ACC112 (cell line): ENCODE measurements around the gene SEC14L2.

Source experiments
- H2AFZ ChIP-seq: fragments of 200-600 bp; sonication (generic); one replicate; pipeline ENCODE4 v1.6.0; 2017; ENCODE audit warnings: antibody characterized with exemption, low read length; ENCODE audit not compliant: unreplicated experiment
- H3K27ac ChIP-seq: fragments of 200-600 bp; sonication (generic); 2 replicates; pipeline ENCODE4 v1.5.1; 2014; ENCODE audit warnings: low read depth, mild to moderate bottlenecking, antibody characterized with exemption, low read length, moderate library complexity
- H3K27me3 ChIP-seq: fragments of 200-600 bp; sonication (generic); 2 replicates; pipeline ENCODE4 v1.6.1; 2014; ENCODE audit warnings: mild to moderate bottlenecking, antibody characterized with exemption, low read length, moderate library complexity, mixed read lengths; ENCODE audit not compliant: insufficient read depth
- H3K36me3 ChIP-seq: fragments of 200-600 bp; sonication (generic); 2 replicates; pipeline ENCODE4 v1.6.1; 2016; ENCODE audit warnings: mild to moderate bottlenecking, antibody characterized with exemption, low read length, moderate library complexity, mixed read lengths; ENCODE audit not compliant: insufficient read depth
- H3K4me1 ChIP-seq: fragments of 200-600 bp; sonication (generic); one replicate; pipeline ENCODE4 v1.6.1; 2016; ENCODE audit warnings: low read length, mixed read lengths; ENCODE audit not compliant: insufficient read depth, unreplicated experiment, control insufficient read depth
- H3K4me3 ChIP-seq: fragments of 200-600 bp; sonication (generic); 2 replicates; pipeline ENCODE4 v1.5.1; 2014; ENCODE audit warnings: mild to moderate bottlenecking, low read depth, low read length
- H3K79me2 ChIP-seq: fragments of 200-600 bp; sonication (generic); one replicate; pipeline ENCODE4 v1.6.0; 2016; ENCODE audit warnings: low read length; ENCODE audit not compliant: control insufficient read depth, unreplicated experiment, insufficient read depth

SEC14L2 gene

GRCh38 chr22:30361916-30362650 is 34.7 kb upstream of the SEC14L2 start:
- Histone ChIP-seq H2AFZ (no peak overlapping the region), H3K4me3 (no peak overlapping the region)

GRCh38 chr22:30362651-30363281 is 34.1 kb upstream of the SEC14L2 start:
- Histone ChIP-seq H2AFZ (no peak overlapping the region), H3K79me2 (no peaks in the 10 kb centered on the region), H3K36me3 (no peaks in the 10 kb centered on the region), H3K27me3 (no peaks in the 10 kb centered on the region), H3K4me3 (no peak overlapping the region), H3K27ac (no peak overlapping the region), H3K4me1 (no peaks in the 10 kb centered on the region)

More at GRCh38 chr22:30361916-30362650, 34.7 kb upstream of the SEC14L2 start:
- Histone ChIP-seq H3K27ac (no peak overlapping the region), H3K4me1 (no peaks in the 10 kb centered on the region), H3K27me3 (no peaks in the 10 kb centered on the region), H3K79me2 (no peaks in the 10 kb centered on the region), H3K36me3 (no peaks in the 10 kb centered on the region)

- Histone ChIP-seq H2AFZ (no peak overlapping the region), H3K36me3 (no peaks in the 10 kb centered on the region), H3K27ac (no peak overlapping the region), H3K79me2 (no peaks in the 10 kb centered on the region), H3K4me3 (no peak overlapping the region), H3K4me1 (no peaks in the 10 kb centered on the region), H3K27me3 (no peaks in the 10 kb centered on the region)
Observed at GRCh38 chr22:30365891-30366290, 30.9 kb upstream of the SEC14L2 start.

- Histone ChIP-seq H3K79me2 (no peaks in the 10 kb centered on the region), H3K27ac (no peak overlapping the region), H3K4me3 (no peak overlapping the region), H2AFZ (no peak overlapping the region), H3K27me3 (no peaks in the 10 kb centered on the region), H3K36me3 (no peaks in the 10 kb centered on the region), H3K4me1 (no peaks in the 10 kb centered on the region)
Observed at GRCh38 chr22:30368420-30368819, 28.4 kb upstream of the SEC14L2 start.

- Histone ChIP-seq H2AFZ (no peak overlapping the region), H3K27me3 (no peaks in the 10 kb centered on the region), H3K27ac (no peak overlapping the region), H3K4me1 (no peaks in the 10 kb centered on the region), H3K4me3 (no peak overlapping the region), H3K79me2 (no peaks in the 10 kb centered on the region), H3K36me3 (no peaks in the 10 kb centered on the region)
Observed at GRCh38 chr22:30370641-30371230, 26.1 kb upstream of the SEC14L2 start.

- Histone ChIP-seq H3K4me3 (no peak overlapping the region), H3K27ac (no peak overlapping the region), H3K36me3 (no peaks in the 10 kb centered on the region), H3K79me2 (no peaks in the 10 kb centered on the region), H2AFZ (no peak overlapping the region), H3K27me3 (no peaks in the 10 kb centered on the region), H3K4me1 (no peaks in the 10 kb centered on the region)
Observed at GRCh38 chr22:30371321-30371720, 25.5 kb upstream of the SEC14L2 start.

- H3K79me2 ChIP-seq, result no peaks in the 10 kb centered on the region
- no peaks in the 10 kb centered on the region for H3K27me3 ChIP-seq
- H3K36me3 ChIP-seq, result no peaks in the 10 kb centered on the region
- H3K4me3 ChIP-seq, result no peak overlapping the region
- no peak overlapping the region for H3K27ac ChIP-seq
- H2AFZ ChIP-seq, result no peak overlapping the region
- no peaks in the 10 kb centered on the region for H3K4me1 ChIP-seq
Observed at GRCh38 chr22:30371981-30372380, 24.8 kb upstream of the SEC14L2 start.

GRCh38 chr22:30372915-30373314 is 23.9 kb upstream of the SEC14L2 start:
- H3K27ac ChIP-seq, result no peak overlapping the region
- no peaks in the 10 kb centered on the region for H3K4me1 ChIP-seq
- H3K36me3 ChIP-seq, result no peaks in the 10 kb centered on the region
- no peaks in the 10 kb centered on the region for H3K79me2 ChIP-seq
- no peak overlapping the region for H3K4me3 ChIP-seq
- H3K27me3 ChIP-seq, result no peaks in the 10 kb centered on the region
- no peak overlapping the region for H2AFZ ChIP-seq

- H3K27ac ChIP-seq, result no peak overlapping the region
Observed at GRCh38 chr22:30373331-30374325, 23.2 kb upstream of the SEC14L2 start.

GRCh38 chr22:30375312-30375849 is 21.4 kb upstream of the SEC14L2 start:
- Histone ChIP-seq H3K4me1 (no peaks in the 10 kb centered on the region), H3K79me2 (no peaks in the 10 kb centered on the region), H3K27ac (no peak overlapping the region), H2AFZ (no peak overlapping the region), H3K4me3 (no peak overlapping the region), H3K36me3 (no peaks in the 10 kb centered on the region), H3K27me3 (no peaks in the 10 kb centered on the region)

More at GRCh38 chr22:30373331-30374325, 23.2 kb upstream of the SEC14L2 start:
- H3K4me1 ChIP-seq, result no peaks in the 10 kb centered on the region
- no peaks in the 10 kb centered on the region for H3K79me2 ChIP-seq
- no peaks in the 10 kb centered on the region for H3K36me3 ChIP-seq
- no peak overlapping the region for H2AFZ ChIP-seq
- no peaks in the 10 kb centered on the region for H3K27me3 ChIP-seq
- no peak overlapping the region for H3K4me3 ChIP-seq
